Esophagus muscularis mucosa (tissue), 4 donors: ENCODE results near the gene HOXA11. TPM values are rescaled to one million over a fixed set of nuclear protein-coding genes. Genes with fewer than 3 reads are reported as not detected.

ENCODE experiments used
- DNase-seq: peaks from one replicate; pipeline ENCODE4 v3.0.0-alpha.2; 2017; ENCODE audit errors: extremely low spot score
- H3K27ac ChIP-seq, 4 donors: fragments of 200-600 bp; sonication (generic); replicated peaks in 1 of 4; 1 replicate in 3 of 4; 2 replicates in 1 of 4; pipeline ENCODE4 v1.5.1; 2016 to 2019; ENCODE audit warnings: mild to moderate bottlenecking in 1 of 4
- H3K27me3 ChIP-seq, 4 donors: fragments of 200-600 bp; sonication (generic); one replicate each; pipeline versions ENCODE4 v1.5.1 to v1.6.0; 2016 to 2019
- H3K36me3 ChIP-seq, 4 donors: fragments of 200-600 bp; sonication (generic); one replicate each; pipeline ENCODE4 v1.5.1; 2016 to 2019
- H3K4me1 ChIP-seq, 4 donors: fragments of 200-600 bp; sonication (generic); one replicate each; pipeline ENCODE4 v1.5.1; 2016 to 2019
- H3K4me3 ChIP-seq, 4 donors: fragments of 200-600 bp; sonication (generic); 1 replicate in 2 of 4; 2 replicates in 2 of 4; pipeline ENCODE4 v1.5.1; 2016 to 2019; ENCODE audit warnings: mild to moderate bottlenecking in 4 of 4, moderate library complexity in 1 of 4
- H3K9me3 ChIP-seq, 4 donors: fragments of 200-600 bp; sonication (generic); 1 replicate in 3 of 4; 2 replicates in 1 of 4; pipeline ENCODE4 v1.5.1; 2016 to 2019
- CTCF ChIP-seq, 3 experiments: fragments of 200-600 bp in 2 of 3; fragments of 450-650 bp in 1 of 3; sonication (generic) in 2 of 3; IDR thresholded peaks; one replicate each; pipeline ENCODE4 v1.5.1; 2017 to 2019; ENCODE audit warnings: antibody characterized with exemption in 3 of 3, mild to moderate bottlenecking in 2 of 3, moderate library complexity in 1 of 3
- EP300 ChIP-seq: sonication (generic); formaldehyde crosslinking; IDR thresholded peaks from one replicate; pipeline ENCODE4 v1.6.1; 2017; ENCODE audit warnings: antibody characterized with exemption
- POLR2A ChIP-seq: fragments of 450-650 bp; IDR thresholded peaks from one replicate; pipeline ENCODE4 v1.6.1; 2017; ENCODE audit warnings: antibody characterized with exemption, moderate library complexity, mild to moderate bottlenecking, low read depth
- POLR2AphosphoS5 ChIP-seq, 2 donors: sonication (generic); formaldehyde crosslinking; IDR thresholded peaks; one replicate each; pipeline ENCODE4 v1.6.1; 2017; ENCODE audit warnings: antibody characterized with exemption in 2 of 2
- WGBS: methylation state at CpG from one replicate; pipeline ENCODE4 v1.1.5; 2018; 5-methylcytosine and 5-hydroxymethylcytosine counted together
- intact Hi-C: fragments of 100-400 bp; cut with DNase I; formaldehyde crosslinking; loops from one replicate; pipeline ENCODE4 v1.15.1; 2023
- total RNA-seq, 4 donors: library from RNA; depleted of rRNA; stranded (reverse); fragments of >200 nt; gene quantifications; one replicate each; pipeline versions ENCODE4 v1.1.0 to v1.2.1, GENCODE V29; 2016

Gene HOXA11
- total RNA-seq, 4 donors from 2014 or later, result not detected

- no peak for DNase-seq
- intact Hi-C loops, result loop anchor here (5.0 to 10.0 kb wide), 4 partner anchors 724 to 1074 kb away; no protein-coding TSS in a partner anchor
- TF ChIP-seq CTCF (IDR thresholded peaks at IDR 0.05) (no peak), POLR2A (no peak), POLR2AphosphoS5 (IDR thresholded peaks at IDR 0.05) (no peak), EP300 (no peak)
- Histone ChIP-seq H3K27ac (no peak overlapping the region), H3K27me3 (peaks cover 13 to 100% (median 88%) of the 10 kb centered on the region in 4 donors), H3K4me1 (peaks cover 17 to 50% (median 45%) of the 10 kb centered on the region in 4 donors), H3K36me3 (no peaks in the 10 kb centered on the region), H3K4me3 (no peak overlapping the region), H3K9me3 (no peaks in the 10 kb centered on the region)
- WGBS, result 13% methylated on average over 29 of the region's 29 CpGs
Observed at GRCh38 chr7:27198138-27198841, 13.3 kb upstream of the HOXA11 start.

GRCh38 chr7:27197137-27198042, 12.4 kb upstream of the HOXA11 start:
- no peaks in the 10 kb centered on the region for H3K9me3 ChIP-seq
- H3K27me3 ChIP-seq, result peaks cover 10 to 100% (median 87%) of the 10 kb centered on the region in 4 donors
- intact Hi-C loops, result loop anchor here (5.0 to 10.0 kb wide), 4 partner anchors 725 to 1075 kb away; no protein-coding TSS in a partner anchor
- no peak for DNase-seq
- WGBS, result 24% methylated on average over 18 of the region's 18 CpGs
- no peaks in the 10 kb centered on the region for H3K36me3 ChIP-seq
- TF ChIP-seq POLR2AphosphoS5 (IDR thresholded peaks at IDR 0.05), result no peak
- TF ChIP-seq CTCF (IDR thresholded peaks at IDR 0.05), result no peak
- no peak for TF ChIP-seq POLR2A
- TF ChIP-seq EP300, result no peak
- no peak overlapping the region for H3K4me3 ChIP-seq
- peaks cover 24 to 58% (median 54%) of the 10 kb centered on the region in 4 donors for H3K4me1 ChIP-seq
- no peak overlapping the region for H3K27ac ChIP-seq

GRCh38 chr7:27196287-27196767, 11.3 kb upstream of the HOXA11 start:
- Histone ChIP-seq H3K9me3 (no peaks in the 10 kb centered on the region), H3K27me3 (peaks cover 10 to 100% (median 85%) of the 10 kb centered on the region in 4 donors), H3K4me1 (peaks cover 28 to 54% (median 50%) of the 10 kb centered on the region in 4 donors), H3K36me3 (no peaks in the 10 kb centered on the region), H3K27ac (no peak overlapping the region), H3K4me3 (no peak overlapping the region)
- 4% methylated on average over 6 of the region's 6 CpGs for WGBS
- DNase-seq, result no peak
- peak in 1 of 2 donors; percentile 22 for TF ChIP-seq POLR2AphosphoS5 (IDR thresholded peaks at IDR 0.05)
- TF ChIP-seq CTCF (IDR thresholded peaks at IDR 0.05), result peak; percentile 61 to 70 (median 66)
- no peak for TF ChIP-seq EP300
- intact Hi-C loops, result loop anchor here (5.0 to 10.0 kb wide), 4 partner anchors 726 to 1076 kb away; no protein-coding TSS in a partner anchor

- TF ChIP-seq POLR2AphosphoS5 (IDR thresholded peaks at IDR 0.05), result no peak
- no peak for TF ChIP-seq CTCF (IDR thresholded peaks at IDR 0.05)
- TF ChIP-seq EP300, result no peak
- TF ChIP-seq POLR2A, result no peak
- DNase-seq, result no peak
- H3K4me1 ChIP-seq, result peaks cover 20 to 39% (median 35%) of the 10 kb centered on the region in 4 donors
- intact Hi-C loops, result loop anchor here (5.0 to 10.0 kb wide), 4 partner anchors 727 to 1077 kb away; no protein-coding TSS in a partner anchor
- H3K9me3 ChIP-seq, result no peaks in the 10 kb centered on the region
- peaks cover 10 to 100% (median 88%) of the 10 kb centered on the region in 4 donors for H3K27me3 ChIP-seq
- H3K36me3 ChIP-seq, result no peaks in the 10 kb centered on the region
- H3K27ac ChIP-seq, result no peak overlapping the region
- H3K4me3 ChIP-seq, result no peak overlapping the region
- WGBS, result 33% methylated on average over 9 of the region's 9 CpGs
Observed at GRCh38 chr7:27194686-27195379, 9.8 kb upstream of the HOXA11 start.
